Brain microvascular endothelial cell (primary cell): Measurements from ENCODE around the gene JADE1.

ENCODE experiments used
- DNase-seq: peaks from one replicate; pipeline ENCODE4 v3.0.0-alpha.2; 2020
- H3K27ac ChIP-seq: fragments of 250-450 bp; sonication (Bioruptor Pico); 2 replicates; pipeline ENCODE4 v1.5.1; 2020; ENCODE audit warnings: mild to moderate bottlenecking, moderate library complexity
- H3K27me3 ChIP-seq: fragments of 250-450 bp; sonication (Bioruptor Pico); replicated peaks from 2 replicates; pipeline ENCODE4 v1.5.1; 2020; ENCODE audit warnings: mild to moderate bottlenecking
- H3K36me3 ChIP-seq: fragments of 250-450 bp; sonication (Bioruptor Pico); replicated peaks from 2 replicates; pipeline ENCODE4 v1.5.1; 2020; ENCODE audit warnings: mild to moderate bottlenecking
- H3K4me3 ChIP-seq: 2 replicates; pipeline ENCODE4 v1.5.1; 2011; ENCODE audit warnings: low read depth, mild to moderate bottlenecking, control low read depth, low read length, moderate library complexity
- CTCF ChIP-seq: IDR thresholded peaks from 2 replicates; pipeline ENCODE4 v1.5.1; 2011; ENCODE audit warnings: low read depth, mild to moderate bottlenecking, moderate library complexity, low read length, control low read depth, inconsistent platforms; ENCODE audit errors: missing control alignments
- in situ Hi-C: cut with HindIII; loops from 2 replicates; pipeline ENCODE4 v1.10.0; 2017; ENCODE audit warnings: low sequenced_read_pairs, low pct_ligation_motif_present

JADE1 gene

GRCh38 chr4:128775477-128775876 lies 34.0 kb upstream of the JADE1 start:
- no peaks in the 10 kb centered on the region for H3K27me3 ChIP-seq
- no peak overlapping the region for H3K27ac ChIP-seq
- in situ Hi-C loops = no loop called here
- TF ChIP-seq CTCF = no peak
- H3K4me3 ChIP-seq = no peak overlapping the region
- no peak for DNase-seq
- H3K36me3 ChIP-seq = no peaks in the 10 kb centered on the region

- H3K27ac ChIP-seq = no peak overlapping the region
- no peak for DNase-seq
- TF ChIP-seq CTCF = no peak
- H3K4me3 ChIP-seq = no peak overlapping the region
- in situ Hi-C loops = no loop called here
- H3K36me3 ChIP-seq = no peaks in the 10 kb centered on the region
- no peaks in the 10 kb centered on the region for H3K27me3 ChIP-seq
Measured at GRCh38 chr4:128775916-128776315, 33.6 kb upstream of the JADE1 start.

- H3K4me3 ChIP-seq = no peak overlapping the region
- no peaks in the 10 kb centered on the region for H3K27me3 ChIP-seq
- no peak overlapping the region for H3K27ac ChIP-seq
- TF ChIP-seq CTCF = no peak
- peak; percentile 96 for DNase-seq
- H3K36me3 ChIP-seq = no peaks in the 10 kb centered on the region
- in situ Hi-C loops = no loop called here
Measured at GRCh38 chr4:128776794-128777216, 32.7 kb upstream of the JADE1 start.

- H3K36me3 ChIP-seq = no peaks in the 10 kb centered on the region
- H3K4me3 ChIP-seq = no peak overlapping the region
- no peak overlapping the region for H3K27ac ChIP-seq
Measured at GRCh38 chr4:128780688-128781087, 28.8 kb upstream of the JADE1 start.

GRCh38 chr4:128782076-128782715 lies 27.3 kb upstream of the JADE1 start:
- TF ChIP-seq CTCF = no peak
- no peak for DNase-seq
- Histone ChIP-seq H3K27ac (no peak overlapping the region), H3K27me3 (no peaks in the 10 kb centered on the region), H3K36me3 (no peaks in the 10 kb centered on the region), H3K4me3 (no peak overlapping the region)
- in situ Hi-C loops = no loop called here

More at GRCh38 chr4:128780688-128781087, 28.8 kb upstream of the JADE1 start:
- TF ChIP-seq CTCF = no peak
- no peaks in the 10 kb centered on the region for H3K27me3 ChIP-seq
- no peak for DNase-seq
- in situ Hi-C loops = no loop called here
